Thyroid gland (tissue), 4 donors: Measurements from ENCODE around the gene PTPRN2. TPM values are rescaled to one million over a fixed set of nuclear protein-coding genes. Genes with fewer than 3 reads are reported as not detected.
"Not testable (repeated sequence)": the region's sequence is repeated elsewhere in the genome, so short reads cannot be mapped to it uniquely, and the experiment has no call there.

Experiments
- DNase-seq, 2 donors: peaks; one replicate each; pipeline ENCODE4 v3.0.0-alpha.2; 2019
- H3K27ac ChIP-seq, 3 donors: fragments of 200-600 bp; sonication (generic); 1 replicate in 2 of 3; 2 replicates in 1 of 3; pipeline ENCODE4 v1.5.1; 2016 to 2019; ENCODE audit warnings: mild to moderate bottlenecking in 1 of 3, moderate library complexity in 1 of 3
- H3K27me3 ChIP-seq: fragments of 200-600 bp; sonication (generic); one replicate; pipeline ENCODE4 v1.5.1; 2019
- H3K36me3 ChIP-seq, 2 donors: fragments of 200-600 bp; sonication (generic); one replicate each; pipeline ENCODE4 v1.5.1; 2016 to 2019
- H3K4me1 ChIP-seq, 2 donors: fragments of 200-600 bp; sonication (generic); one replicate each; pipeline ENCODE4 v1.5.1; 2017 to 2019
- H3K4me3 ChIP-seq, 3 donors: fragments of 200-600 bp; sonication (generic); replicated peaks in 1 of 3; 1 replicate in 2 of 3; 2 replicates in 1 of 3; pipeline ENCODE4 v1.5.1; 2016; ENCODE audit warnings: mild to moderate bottlenecking in 1 of 3
- H3K9me3 ChIP-seq: fragments of 200-600 bp; sonication (generic); one replicate; pipeline ENCODE4 v1.5.1; 2017
- POLR2A ChIP-seq, 2 donors: fragments of 450-650 bp; IDR thresholded peaks; one replicate each; pipeline ENCODE4 v1.6.1; 2017; ENCODE audit warnings: antibody characterized with exemption in 2 of 2, mild to moderate bottlenecking in 2 of 2, moderate library complexity in 1 of 2
- WGBS, 2 donors: methylation state at CpG; one replicate each; pipeline ENCODE4 v1.1.5; 2017; 5-methylcytosine and 5-hydroxymethylcytosine counted together
- intact Hi-C: fragments of 100-400 bp; cut with DNase I; formaldehyde crosslinking; loops from one replicate; pipeline ENCODE4 v1.15.1; 2023
- total RNA-seq, 4 donors: library from RNA; depleted of rRNA; stranded (reverse); fragments of >200 nt; gene quantifications; one replicate each; pipeline ENCODE4 v1.2.3, GENCODE V29; 2016
- TF ChIP-seq, protein P1 (sequence below), 6 experiments: fragments of 200-600 bp in 3 of 6; fragments of 450-650 bp in 3 of 6; sonication (generic) in 3 of 6; IDR thresholded peaks; one replicate each; pipeline ENCODE4 v1.5.1; 2016 to 2019; ENCODE audit warnings: antibody characterized with exemption in 6 of 6, mild to moderate bottlenecking in 2 of 6, inconsistent platforms in 1 of 6, moderate library complexity in 1 of 6

Gene PTPRN2
- total RNA-seq, 4 donors from 2014 or later, result 4.2 to 9.9 (median 7.7) TPM

DNA sequence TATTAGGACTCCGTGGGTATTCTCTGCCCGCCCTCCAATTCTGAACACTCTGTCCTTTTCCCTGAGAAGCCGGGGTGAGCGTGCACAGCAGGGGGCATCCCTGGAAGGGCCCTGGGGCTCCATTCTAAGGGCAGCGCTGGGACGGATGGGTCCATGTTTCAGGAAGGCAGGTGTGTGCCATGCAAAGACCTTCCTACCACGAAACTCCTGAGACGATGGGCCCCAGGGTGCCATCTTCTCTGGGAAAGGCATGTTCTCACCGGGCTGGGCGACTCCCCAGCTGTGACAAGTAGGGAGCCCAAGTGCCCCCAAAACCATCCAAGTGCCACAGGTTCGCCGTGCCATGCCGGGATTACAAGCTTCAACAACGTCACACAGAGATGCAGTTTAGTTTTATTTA lies 994.1 kb downstream of the PTPRN2 start:
- no peaks in the 10 kb centered on the region for H3K36me3 ChIP-seq
- WGBS, 2 donors, result 87 to 95% methylated on average over 14 of the region's 14 CpGs
- no peaks in the 10 kb centered on the region for H3K9me3 ChIP-seq
- TF ChIP-seq, protein P1, sequence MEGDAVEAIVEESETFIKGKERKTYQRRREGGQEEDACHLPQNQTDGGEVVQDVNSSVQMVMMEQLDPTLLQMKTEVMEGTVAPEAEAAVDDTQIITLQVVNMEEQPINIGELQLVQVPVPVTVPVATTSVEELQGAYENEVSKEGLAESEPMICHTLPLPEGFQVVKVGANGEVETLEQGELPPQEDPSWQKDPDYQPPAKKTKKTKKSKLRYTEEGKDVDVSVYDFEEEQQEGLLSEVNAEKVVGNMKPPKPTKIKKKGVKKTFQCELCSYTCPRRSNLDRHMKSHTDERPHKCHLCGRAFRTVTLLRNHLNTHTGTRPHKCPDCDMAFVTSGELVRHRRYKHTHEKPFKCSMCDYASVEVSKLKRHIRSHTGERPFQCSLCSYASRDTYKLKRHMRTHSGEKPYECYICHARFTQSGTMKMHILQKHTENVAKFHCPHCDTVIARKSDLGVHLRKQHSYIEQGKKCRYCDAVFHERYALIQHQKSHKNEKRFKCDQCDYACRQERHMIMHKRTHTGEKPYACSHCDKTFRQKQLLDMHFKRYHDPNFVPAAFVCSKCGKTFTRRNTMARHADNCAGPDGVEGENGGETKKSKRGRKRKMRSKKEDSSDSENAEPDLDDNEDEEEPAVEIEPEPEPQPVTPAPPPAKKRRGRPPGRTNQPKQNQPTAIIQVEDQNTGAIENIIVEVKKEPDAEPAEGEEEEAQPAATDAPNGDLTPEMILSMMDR (IDR thresholded peaks at IDR 0.05), result no peak
- TF ChIP-seq POLR2A (IDR thresholded peaks at IDR 0.05), result no peak
- no peak overlapping the region for H3K27ac ChIP-seq
- no peak for DNase-seq
- no peaks in the 10 kb centered on the region for H3K27me3 ChIP-seq
- intact Hi-C loops, result no loop called here
- H3K4me1 ChIP-seq, result no peaks in the 10 kb centered on the region
- H3K4me3 ChIP-seq, result no peak overlapping the region

DNA sequence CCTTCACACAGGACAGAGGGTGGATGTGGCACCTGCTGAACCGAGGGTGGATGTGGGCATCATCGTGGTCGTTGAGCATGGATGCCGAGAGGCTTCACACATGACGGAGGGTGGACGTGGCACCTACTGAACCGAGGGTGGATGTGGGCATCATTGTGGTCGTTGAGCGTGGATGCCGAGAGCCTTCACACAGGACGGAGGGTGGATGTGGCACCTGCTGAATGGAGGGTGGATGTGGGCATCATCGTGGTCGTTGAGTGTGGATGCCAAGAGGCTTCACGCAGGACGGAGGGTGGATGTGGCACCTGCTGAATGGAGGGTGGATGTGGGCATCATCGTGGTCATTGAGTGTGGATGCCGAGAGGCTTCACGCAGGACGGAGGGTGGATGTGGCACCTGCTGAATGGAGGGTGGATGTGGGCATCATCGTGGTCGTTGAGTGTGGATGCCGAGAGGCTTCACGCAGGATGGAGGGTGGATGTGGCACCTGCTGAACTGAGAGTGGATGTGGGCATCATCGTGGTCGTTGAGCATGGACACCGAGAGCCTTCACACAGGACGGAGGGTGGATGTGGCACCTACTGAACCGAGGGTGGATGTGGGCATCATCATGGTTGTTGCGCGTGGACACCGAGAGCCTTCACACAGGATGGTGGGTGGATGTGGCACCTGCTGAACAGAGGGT lies 994.8 kb downstream of the PTPRN2 start:
- DNase-seq, H3K9me3 ChIP-seq, H3K27me3 ChIP-seq, H3K27ac ChIP-seq, intact Hi-C loops, H3K4me3 ChIP-seq, H3K4me1 ChIP-seq, H3K36me3 ChIP-seq: not testable (repeated sequence)
- WGBS, 2 donors, result 89 to 94% methylated on average over 31 of the region's 31 CpGs

DNA sequence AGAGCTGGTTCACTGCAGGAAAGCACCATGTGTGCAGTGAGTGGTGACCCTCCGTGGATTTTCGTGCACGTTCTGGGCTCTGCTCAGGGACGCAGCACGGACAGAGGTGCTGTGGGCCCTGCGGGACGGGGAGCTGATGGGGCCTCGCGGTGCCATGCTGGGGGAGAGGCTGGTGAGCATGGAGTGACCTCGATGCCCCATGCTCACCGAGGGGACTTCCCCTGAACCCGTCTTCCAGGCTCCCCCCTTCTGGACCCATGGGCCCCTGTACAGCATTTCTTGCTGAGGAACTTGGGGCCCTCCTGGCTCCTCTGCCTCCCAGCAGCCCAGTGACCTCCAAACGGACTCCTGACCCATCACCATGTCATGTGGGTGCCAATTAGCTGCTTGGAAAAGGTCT lies 997.1 kb downstream of the PTPRN2 start:
- no peak for TF ChIP-seq POLR2A (IDR thresholded peaks at IDR 0.05)
- TF ChIP-seq, protein P1 (IDR thresholded peaks at IDR 0.05), result no peak
- Histone ChIP-seq H3K4me1 (no peaks in the 10 kb centered on the region), H3K9me3 (no peaks in the 10 kb centered on the region), H3K27ac (no peak overlapping the region), H3K27me3 (no peaks in the 10 kb centered on the region), H3K36me3 (no peaks in the 10 kb centered on the region), H3K4me3 (no peak overlapping the region)
- 92 to 96% methylated on average over 12 to 13 of the region's 13 CpGs for WGBS, 2 donors
- intact Hi-C loops, result no loop called here
- no peak for DNase-seq

DNA sequence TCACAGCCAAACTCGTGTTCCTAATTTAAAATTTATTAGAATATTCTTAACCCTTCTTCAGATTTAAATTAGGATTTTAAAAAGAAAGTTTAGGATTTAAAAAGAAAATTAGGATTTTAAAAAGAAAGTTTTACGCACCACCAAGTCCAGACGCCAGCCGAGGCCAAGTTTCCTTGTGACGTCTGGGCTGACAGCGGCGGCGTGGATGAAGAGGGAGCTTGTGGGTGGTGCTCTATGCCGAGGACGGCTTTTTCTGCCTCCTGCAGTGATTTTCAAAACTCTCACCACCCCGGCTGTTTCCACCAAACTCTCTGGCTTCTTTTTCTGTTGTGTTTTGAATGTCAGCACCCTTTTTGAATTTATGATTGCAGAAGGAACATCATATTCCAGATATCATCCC lies 997.9 kb downstream of the PTPRN2 start:
- no peak overlapping the region for H3K27ac ChIP-seq
- WGBS, 2 donors, result 43 to 65% methylated on average over 11 of the region's 11 CpGs
- DNase-seq, result peak; percentile 25 to 31
- no peaks in the 10 kb centered on the region for H3K9me3 ChIP-seq
- no peaks in the 10 kb centered on the region for H3K36me3 ChIP-seq
- H3K4me1 ChIP-seq, result no peaks in the 10 kb centered on the region
- TF ChIP-seq POLR2A (IDR thresholded peaks at IDR 0.05), result no peak
- TF ChIP-seq, protein P1 (IDR thresholded peaks at IDR 0.05), result no peak
- no peak overlapping the region for H3K4me3 ChIP-seq
- intact Hi-C loops, result no loop called here
- no peaks in the 10 kb centered on the region for H3K27me3 ChIP-seq

DNA sequence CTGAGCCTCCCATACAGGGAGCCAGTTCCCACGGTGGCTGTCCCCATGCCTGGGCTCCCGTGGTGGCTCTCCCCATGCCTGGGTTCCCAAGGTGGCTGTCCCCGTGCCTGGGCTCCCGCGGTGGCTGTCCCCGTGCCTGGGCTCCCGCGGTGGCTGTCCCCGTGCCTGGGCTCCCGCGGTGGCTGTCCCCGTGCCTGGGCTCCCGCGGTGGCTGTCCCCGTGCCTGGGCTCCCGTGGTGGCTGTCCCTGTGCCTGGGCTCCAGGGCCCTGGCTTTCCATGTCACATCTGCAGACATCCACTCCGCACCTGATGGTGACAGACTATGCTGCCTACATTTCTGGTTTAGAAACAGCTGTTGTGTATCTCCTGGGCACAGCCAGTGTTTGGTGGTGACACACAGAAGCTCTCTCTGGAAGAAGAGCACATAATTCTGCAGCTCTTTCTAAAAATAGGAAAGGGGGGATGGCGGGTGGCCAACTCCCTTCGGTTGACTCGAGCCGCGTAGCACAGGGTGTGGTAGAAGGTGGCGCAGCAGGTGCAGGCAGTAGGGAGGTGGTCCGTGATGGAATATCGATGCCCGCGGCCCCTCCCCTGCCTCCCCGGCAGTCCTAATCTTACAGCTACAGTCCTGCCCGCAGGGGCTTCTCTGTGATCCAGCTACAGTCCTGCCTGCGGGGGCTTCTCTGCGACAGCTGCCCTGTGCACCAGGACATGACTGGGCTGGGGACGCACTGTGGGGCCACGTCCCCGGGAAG lies 999.6 kb downstream of the PTPRN2 start:
- Histone ChIP-seq H3K4me3 (no peak overlapping the region), H3K4me1 (no peaks in the 10 kb centered on the region), H3K36me3 (no peaks in the 10 kb centered on the region), H3K27ac (no peak overlapping the region), H3K27me3 (no peaks in the 10 kb centered on the region), H3K9me3 (no peaks in the 10 kb centered on the region)
- intact Hi-C loops, result no loop called here
- DNase-seq, result no peak
- no peak for TF ChIP-seq POLR2A (IDR thresholded peaks at IDR 0.05)
- TF ChIP-seq, protein P1 (IDR thresholded peaks at IDR 0.05), result no peak
- 85 to 86% methylated on average over 12 to 22 of the region's 34 CpGs for WGBS, 2 donors
